Measurements from ENCODE around the gene WDR74.
"Not testable (repeated sequence)": the region's sequence is repeated elsewhere in the genome, so short reads cannot be mapped to it uniquely, and the experiment has no call there.

WDR74 gene

DNA sequence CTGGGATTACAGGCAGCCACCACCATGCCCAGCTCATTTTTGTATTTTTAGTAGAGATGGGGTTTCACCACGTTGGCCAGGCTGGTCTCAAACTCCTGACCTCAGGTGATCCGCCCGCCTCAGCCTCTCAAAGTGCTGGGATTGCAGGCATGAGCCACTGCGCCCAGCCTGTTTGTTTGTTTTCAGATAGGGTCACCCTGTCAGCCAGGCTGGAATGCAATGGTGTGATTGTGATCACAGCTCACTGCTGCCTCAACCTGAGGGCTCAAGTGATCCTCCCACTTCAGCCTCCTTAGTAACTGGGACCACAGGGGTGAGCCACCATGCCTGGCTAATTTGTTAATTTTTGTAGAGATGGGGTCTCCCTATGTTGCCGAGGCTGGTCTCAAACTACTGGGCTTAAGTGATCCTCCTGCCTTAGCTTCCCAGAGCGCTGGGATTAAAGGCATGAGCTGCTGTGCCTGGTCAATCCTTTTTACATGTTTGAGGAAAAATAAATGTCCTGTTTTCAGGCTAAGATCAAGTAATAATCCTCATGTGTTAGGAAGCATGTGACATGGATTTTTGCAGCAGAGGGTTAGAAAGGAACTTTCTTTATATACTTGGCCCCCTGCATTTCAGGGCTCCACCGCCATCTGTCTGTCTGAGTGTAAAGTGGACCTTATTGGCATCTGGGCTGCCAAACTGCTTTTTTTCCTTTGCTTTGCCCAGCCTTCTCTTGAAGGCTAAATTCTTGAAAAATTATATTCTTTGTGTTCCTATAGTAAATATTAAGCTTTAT lies 36.5 kb upstream of the WDR74 start:
- Histone ChIP-seq H3K9ac (no peak overlapping the region), H3K27ac (no peak overlapping the region), H3K4me3 (IDR thresholded peaks at IDR 0.05; ENCODE audit: insufficient read depth, low read depth, low read length) (no peak overlapping the region), H2AFZ (ENCODE audit: low read depth) (no peak overlapping the region), H3K36me3 (ENCODE audit: insufficient read depth) (no peaks in the 10 kb centered on the region), H3K27me3 (ENCODE audit: insufficient read depth, low read depth) (no peaks in the 10 kb centered on the region), H3K4me2 (no peak overlapping the region), H3K4me1 (ENCODE audit: low read depth, poor library complexity, severe bottlenecking) (peaks cover 16% of the 10 kb centered on the region), H4K20me1 (ENCODE audit: insufficient read depth) (no peaks in the 10 kb centered on the region), H3K79me2 (ENCODE audit: insufficient read depth, low read depth) (peaks cover 28% of the 10 kb centered on the region; the same call in 1 of the 2 replicates)
- TF ChIP-seq, protein P1, sequence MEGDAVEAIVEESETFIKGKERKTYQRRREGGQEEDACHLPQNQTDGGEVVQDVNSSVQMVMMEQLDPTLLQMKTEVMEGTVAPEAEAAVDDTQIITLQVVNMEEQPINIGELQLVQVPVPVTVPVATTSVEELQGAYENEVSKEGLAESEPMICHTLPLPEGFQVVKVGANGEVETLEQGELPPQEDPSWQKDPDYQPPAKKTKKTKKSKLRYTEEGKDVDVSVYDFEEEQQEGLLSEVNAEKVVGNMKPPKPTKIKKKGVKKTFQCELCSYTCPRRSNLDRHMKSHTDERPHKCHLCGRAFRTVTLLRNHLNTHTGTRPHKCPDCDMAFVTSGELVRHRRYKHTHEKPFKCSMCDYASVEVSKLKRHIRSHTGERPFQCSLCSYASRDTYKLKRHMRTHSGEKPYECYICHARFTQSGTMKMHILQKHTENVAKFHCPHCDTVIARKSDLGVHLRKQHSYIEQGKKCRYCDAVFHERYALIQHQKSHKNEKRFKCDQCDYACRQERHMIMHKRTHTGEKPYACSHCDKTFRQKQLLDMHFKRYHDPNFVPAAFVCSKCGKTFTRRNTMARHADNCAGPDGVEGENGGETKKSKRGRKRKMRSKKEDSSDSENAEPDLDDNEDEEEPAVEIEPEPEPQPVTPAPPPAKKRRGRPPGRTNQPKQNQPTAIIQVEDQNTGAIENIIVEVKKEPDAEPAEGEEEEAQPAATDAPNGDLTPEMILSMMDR (conservative IDR thresholded peaks at IDR 0.05; ENCODE audit: low read depth, low read length), result no peak

DNA sequence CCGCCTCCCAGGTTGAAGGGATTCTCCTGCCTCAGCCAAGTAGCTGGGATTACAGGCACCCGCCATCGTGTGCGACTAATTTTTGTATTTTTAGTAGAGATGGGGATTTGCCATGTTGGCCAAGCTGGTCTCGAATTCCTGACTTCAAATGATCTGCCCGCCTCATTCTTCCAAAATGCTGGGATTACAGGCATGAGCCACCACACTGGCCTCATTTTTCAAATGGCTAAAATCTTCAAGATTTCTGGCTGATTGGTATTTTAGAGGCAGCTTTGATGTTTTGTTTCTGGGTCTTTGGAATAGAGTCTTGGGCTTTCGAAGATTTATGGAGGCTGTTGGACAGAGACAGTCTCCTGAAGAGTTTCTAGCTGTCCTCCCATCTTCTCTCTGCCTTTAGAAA lies 35.5 kb upstream of the WDR74 start:
- Histone ChIP-seq H3K4me3 (IDR thresholded peaks at IDR 0.05; ENCODE audit: insufficient read depth, low read depth, low read length) (no peak overlapping the region), H4K20me1 (ENCODE audit: insufficient read depth) (no peaks in the 10 kb centered on the region), H3K4me2 (no peak overlapping the region), H3K79me2 (ENCODE audit: insufficient read depth, low read depth) (peaks cover 35% of the 10 kb centered on the region; the same call in 1 of the 2 replicates), H3K27me3 (ENCODE audit: insufficient read depth, low read depth) (no peaks in the 10 kb centered on the region), H2AFZ (ENCODE audit: low read depth) (no peak overlapping the region), H3K4me1 (ENCODE audit: low read depth, poor library complexity, severe bottlenecking) (peaks cover 8% of the 10 kb centered on the region), H3K9ac (no peak overlapping the region), H3K36me3 (ENCODE audit: insufficient read depth) (no peaks in the 10 kb centered on the region), H3K27ac (no peak overlapping the region)
- TF ChIP-seq, protein P1 (conservative IDR thresholded peaks at IDR 0.05; ENCODE audit: low read depth, low read length), result no peak

DNA sequence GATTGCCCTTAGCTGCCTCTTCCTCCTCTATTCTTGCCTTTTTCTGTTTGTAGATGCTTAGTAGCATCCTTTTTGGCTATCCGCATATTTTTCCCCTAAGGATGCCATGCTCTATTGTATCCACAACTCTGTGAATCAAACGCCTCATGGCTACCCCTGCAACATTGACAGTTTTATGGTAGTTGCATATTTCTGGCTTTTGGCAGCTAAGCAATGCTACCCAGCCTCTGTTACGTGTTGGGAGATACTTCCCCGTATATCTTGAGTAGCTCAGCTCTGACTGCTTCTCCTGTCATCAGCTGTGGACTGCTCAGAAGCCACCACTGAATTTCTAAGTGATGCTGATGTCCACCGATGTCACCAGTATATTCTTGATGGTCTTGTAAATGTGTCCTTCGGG lies 26.2 kb upstream of the WDR74 start:
- H4K20me1 ChIP-seq (ENCODE audit: insufficient read depth), result 0 out of 2 replicates have a peak, but pooled peaks cover 3% of the 10 kb centered on the region
- no peak overlapping the region for H2AFZ ChIP-seq (ENCODE audit: low read depth)
- peaks cover 43% of the 10 kb centered on the region for H3K4me1 ChIP-seq (ENCODE audit: low read depth, poor library complexity, severe bottlenecking)
- no peaks in the 10 kb centered on the region; the same call in 1 of the 2 replicates for H3K36me3 ChIP-seq (ENCODE audit: insufficient read depth)
- H3K27ac ChIP-seq, result no peak overlapping the region
- TF ChIP-seq, protein P1 (conservative IDR thresholded peaks at IDR 0.05; ENCODE audit: low read depth, low read length), result no peak
- no peaks in the 10 kb centered on the region for H3K27me3 ChIP-seq (ENCODE audit: insufficient read depth, low read depth)
- no peak overlapping the region for H3K4me2 ChIP-seq
- H3K79me2 ChIP-seq (ENCODE audit: insufficient read depth, low read depth), result peaks cover 92% of the 10 kb centered on the region
- no peak overlapping the region for H3K4me3 ChIP-seq (IDR thresholded peaks at IDR 0.05; ENCODE audit: insufficient read depth, low read depth, low read length)
- no peak overlapping the region for H3K9ac ChIP-seq

DNA sequence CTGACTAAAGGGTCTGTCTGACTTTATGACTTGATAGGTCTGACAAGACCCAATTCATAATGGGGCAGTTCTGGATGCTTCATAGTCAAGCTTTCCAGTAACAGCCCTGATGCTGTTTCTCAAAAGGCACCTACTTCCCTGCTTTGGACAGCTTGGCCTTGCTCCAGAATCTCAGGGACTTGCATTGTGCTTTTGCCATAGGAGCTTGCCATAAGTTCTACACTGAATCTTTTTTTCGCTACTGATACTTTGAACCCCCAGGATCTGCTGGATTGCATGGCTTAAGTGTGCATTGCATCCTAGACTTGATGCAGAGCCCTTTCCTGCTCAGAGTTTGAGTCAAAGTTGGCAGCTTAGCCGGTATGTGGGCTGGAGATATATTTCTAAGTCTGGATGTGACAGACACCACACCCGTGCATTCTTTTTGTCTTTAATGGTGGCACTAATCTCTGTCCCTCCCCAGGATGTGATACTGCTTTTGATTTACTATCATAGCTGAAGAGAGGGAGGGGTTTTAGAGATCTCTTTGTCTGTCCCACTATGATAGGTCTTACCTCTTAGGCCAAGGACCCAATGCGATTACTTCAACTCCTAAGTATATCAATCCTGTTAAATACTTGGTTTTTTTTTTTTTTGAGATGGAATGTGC lies 24.4 kb upstream of the WDR74 start:
- Histone ChIP-seq H3K4me1 (ENCODE audit: low read depth, poor library complexity, severe bottlenecking) (peaks cover 52% of the 10 kb centered on the region), H3K27ac (no peak overlapping the region), H3K79me2 (ENCODE audit: insufficient read depth, low read depth) (peaks cover 91% of the 10 kb centered on the region), H3K9ac (no peak overlapping the region), H4K20me1 (ENCODE audit: insufficient read depth) (0 out of 2 replicates have a peak, but pooled peaks cover 3% of the 10 kb centered on the region), H3K4me2 (no peak overlapping the region), H2AFZ (ENCODE audit: low read depth) (no peak overlapping the region), H3K27me3 (ENCODE audit: insufficient read depth, low read depth) (no peaks in the 10 kb centered on the region), H3K36me3 (ENCODE audit: insufficient read depth) (no peaks in the 10 kb centered on the region; the same call in 1 of the 2 replicates), H3K4me3 (IDR thresholded peaks at IDR 0.05; ENCODE audit: insufficient read depth, low read depth, low read length) (no peak overlapping the region)
- TF ChIP-seq, protein P1 (conservative IDR thresholded peaks at IDR 0.05; ENCODE audit: low read depth, low read length), result no peak

DNA sequence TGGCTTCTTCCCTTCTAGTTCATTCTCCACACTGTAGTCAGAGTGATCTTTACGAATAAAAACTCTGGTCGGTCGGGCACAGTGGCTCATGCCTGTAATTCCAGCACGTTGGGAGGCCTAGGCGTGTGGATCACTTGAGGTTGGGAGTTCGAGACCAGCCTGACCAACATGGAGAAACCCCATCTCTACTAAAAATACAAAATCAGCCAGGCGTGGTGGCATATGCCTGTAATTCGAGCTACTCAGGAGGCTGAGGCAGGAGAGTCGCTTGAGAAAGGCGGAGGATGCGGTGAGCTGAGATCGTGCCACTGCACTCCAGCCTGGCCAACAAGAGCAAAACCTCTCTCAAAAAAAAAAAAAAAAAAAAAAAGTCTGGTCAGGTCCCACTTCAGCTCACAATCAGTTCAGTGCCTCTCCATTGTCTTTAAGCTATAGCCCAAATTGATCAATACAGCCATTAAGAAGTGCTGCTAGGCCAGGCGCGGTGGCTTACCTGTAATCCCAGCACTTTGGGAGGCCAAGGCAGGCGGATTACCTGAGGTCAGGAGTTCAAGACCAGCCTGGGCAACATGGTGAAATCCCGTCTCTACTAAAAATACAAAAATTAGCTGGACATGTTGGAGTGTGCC lies 22.3 kb upstream of the WDR74 start:
- Histone ChIP-seq H3K4me1 (ENCODE audit: low read depth, poor library complexity, severe bottlenecking) (peaks cover 67% of the 10 kb centered on the region), H3K79me2 (ENCODE audit: insufficient read depth, low read depth) (peaks cover 90% of the 10 kb centered on the region)
- not testable (repeated sequence) for H3K4me3 ChIP-seq (IDR thresholded peaks at IDR 0.05; ENCODE audit: insufficient read depth, low read depth, low read length)

More for the DNA sequence above, 22.3 kb upstream of the WDR74 start:
- Histone ChIP-seq H3K27ac (peak overlapping the region; percentile 29), H3K4me2 (peak overlapping the region; percentile 18; the same call in 1 of the 2 replicates)
- not testable (repeated sequence) for H3K9ac ChIP-seq; H2AFZ ChIP-seq (ENCODE audit: low read depth); H4K20me1 ChIP-seq (ENCODE audit: insufficient read depth); H3K36me3 ChIP-seq (ENCODE audit: insufficient read depth); H3K27me3 ChIP-seq (ENCODE audit: insufficient read depth, low read depth)

Measured in KMS-11 (cell line).